ENCODE measurements around the gene NCKAP5.
"Not testable (repeated sequence)": the region's sequence is repeated elsewhere in the genome, so short reads cannot be mapped to it uniquely, and the experiment has no call there.

Gene NCKAP5

GRCh38 chr2:132698347-132698746 lies 869.9 kb downstream of the NCKAP5 start:
- DNase-seq (ENCODE audit: low read depth in 1 of 2, low spot score in 1 of 2); H3K27ac ChIP-seq (replicated peaks); H3K4me3 ChIP-seq (replicated peaks; ENCODE audit: insufficient read depth, low read length); H3K27me3 ChIP-seq (ENCODE audit: insufficient read depth, poor library complexity, severe bottlenecking): not testable (repeated sequence)

- Histone ChIP-seq H3K27ac (replicated peaks) (no peak overlapping the region), H3K4me3 (replicated peaks; ENCODE audit: insufficient read depth, low read length) (no peak overlapping the region), H3K27me3 (ENCODE audit: insufficient read depth, poor library complexity, severe bottlenecking) (no peaks in the 10 kb centered on the region)
- no peak for TF ChIP-seq CTCF (IDR thresholded peaks at IDR 0.05; ENCODE audit: insufficient read depth, low read length)
- no peak for TF ChIP-seq GABPA (IDR thresholded peaks at IDR 0.05; ENCODE audit: low read depth)
- TF ChIP-seq POLR2AphosphoS5 (IDR thresholded peaks at IDR 0.05; ENCODE audit: low read depth), result no peak
- no peak for TF ChIP-seq REST (IDR thresholded peaks at IDR 0.05; ENCODE audit: insufficient replicate concordance, low read depth)
- no peak for TF ChIP-seq SPI1 (IDR thresholded peaks at IDR 0.05; ENCODE audit: borderline replicate concordance, low read depth)
- no peak for DNase-seq (ENCODE audit: low read depth in 1 of 2, low spot score in 1 of 2)
Measured at GRCh38 chr2:132697556-132698205, 870.6 kb downstream of the NCKAP5 start.

- H3K27me3 ChIP-seq (ENCODE audit: insufficient read depth, poor library complexity, severe bottlenecking), result no peaks in the 10 kb centered on the region
- no peak overlapping the region for H3K27ac ChIP-seq (replicated peaks)
- TF ChIP-seq GABPA (IDR thresholded peaks at IDR 0.05; ENCODE audit: low read depth) (no peak), SPI1 (IDR thresholded peaks at IDR 0.05; ENCODE audit: borderline replicate concordance, low read depth) (no peak), POLR2AphosphoS5 (IDR thresholded peaks at IDR 0.05; ENCODE audit: low read depth) (no peak), REST (IDR thresholded peaks at IDR 0.05; ENCODE audit: insufficient replicate concordance, low read depth) (no peak), CTCF (IDR thresholded peaks at IDR 0.05; ENCODE audit: insufficient read depth, low read length) (no peak)
- H3K4me3 ChIP-seq (replicated peaks; ENCODE audit: insufficient read depth, low read length), result no peak overlapping the region
- DNase-seq (ENCODE audit: low read depth in 1 of 2, low spot score in 1 of 2), result no peak
Measured at GRCh38 chr2:132692816-132693215, 875.4 kb downstream of the NCKAP5 start.

GRCh38 chr2:132691556-132691955 lies 876.7 kb downstream of the NCKAP5 start:
- no peak overlapping the region for H3K4me3 ChIP-seq (replicated peaks; ENCODE audit: insufficient read depth, low read length)
- H3K27ac ChIP-seq (replicated peaks), result no peak overlapping the region
- H3K27me3 ChIP-seq (ENCODE audit: insufficient read depth, poor library complexity, severe bottlenecking), result no peaks in the 10 kb centered on the region
- DNase-seq (ENCODE audit: low read depth in 1 of 2, low spot score in 1 of 2), result no peak
- TF ChIP-seq GABPA (IDR thresholded peaks at IDR 0.05; ENCODE audit: low read depth), result no peak
- TF ChIP-seq CTCF (IDR thresholded peaks at IDR 0.05; ENCODE audit: insufficient read depth, low read length), result no peak

All from HL-60 (cell line).